GM23248 (cell line): Measurements from ENCODE around the gene IL1RAPL1. TPM values are rescaled to one million over a fixed set of nuclear protein-coding genes. Genes with fewer than 3 reads are reported as not detected.

Experiments used
- DNase-seq: peaks from one replicate; pipeline ENCODE4 v3.0.0-alpha.2; 2015
- H2AFZ ChIP-seq: fragments of 200-600 bp; sonication (generic); 2 replicates; pipeline ENCODE4 v1.6.1; 2016; ENCODE audit warnings: antibody characterized with exemption
- H3F3A ChIP-seq: fragments of 200-600 bp; sonication (generic); 2 replicates; pipeline ENCODE4 v1.6.1; 2016; ENCODE audit warnings: mild to moderate bottlenecking, antibody characterized with exemption, mixed run types; ENCODE audit not compliant: insufficient read depth
- H3K27ac ChIP-seq: fragments of 200-600 bp; sonication (generic); 2 replicates; pipeline ENCODE4 v1.5.1; 2016; ENCODE audit warnings: mild to moderate bottlenecking
- H3K27me3 ChIP-seq: fragments of 200-600 bp; sonication (generic); replicated peaks from 2 replicates; pipeline ENCODE4 v1.6.1; 2016; ENCODE audit warnings: mild to moderate bottlenecking; ENCODE audit not compliant: insufficient read depth
- H3K36me3 ChIP-seq: fragments of 200-600 bp; sonication (generic); 2 replicates; pipeline ENCODE4 v1.6.1; 2016; ENCODE audit warnings: low read depth, mild to moderate bottlenecking
- H3K4me1 ChIP-seq: fragments of 200-600 bp; sonication (generic); 2 replicates; pipeline ENCODE4 v1.6.1; 2016; ENCODE audit warnings: mild to moderate bottlenecking; ENCODE audit not compliant: insufficient read depth
- H3K4me2 ChIP-seq: fragments of 200-600 bp; sonication (generic); one replicate; pipeline ENCODE4 v1.6.1; 2016; ENCODE audit warnings: mild to moderate bottlenecking; ENCODE audit not compliant: unreplicated experiment
- H3K4me3 ChIP-seq: fragments of 200-600 bp; sonication (generic); 2 replicates; pipeline ENCODE4 v1.5.1; 2016; ENCODE audit warnings: mild to moderate bottlenecking
- H3K79me2 ChIP-seq: fragments of 200-600 bp; sonication (generic); 2 replicates; pipeline ENCODE4 v1.6.1; 2016; ENCODE audit warnings: mild to moderate bottlenecking; ENCODE audit not compliant: insufficient read depth
- H3K9ac ChIP-seq: fragments of 200-600 bp; sonication (generic); 2 replicates; pipeline ENCODE4 v1.6.1; 2016; ENCODE audit warnings: mild to moderate bottlenecking
- H3K9me2 ChIP-seq: fragments of 200-600 bp; sonication (generic); 2 replicates; pipeline ENCODE4 v1.6.1; 2016; ENCODE audit warnings: mixed run types, mild to moderate bottlenecking, moderate library complexity; ENCODE audit not compliant: insufficient read depth
- H3K9me3 ChIP-seq: fragments of 200-600 bp; sonication (generic); one replicate; pipeline ENCODE4 v1.6.1; 2017; ENCODE audit warnings: low read depth
- H4K20me1 ChIP-seq: fragments of 200-600 bp; sonication (generic); 2 replicates; pipeline ENCODE4 v1.6.0; 2016; ENCODE audit not compliant: insufficient read depth
- EZH2 ChIP-seq: fragments of 200-600 bp; sonication (generic); IDR thresholded peaks from 2 replicates; pipeline ENCODE4 v1.6.1; 2018; ENCODE audit warnings: antibody characterized with exemption, mild to moderate bottlenecking; ENCODE audit not compliant: insufficient read depth, poor library complexity, severe bottlenecking
- EZH2phosphoT487 ChIP-seq: fragments of 200-600 bp; sonication (generic); IDR thresholded peaks from 2 replicates; pipeline ENCODE4 v1.6.1; 2018; ENCODE audit warnings: antibody characterized with exemption, moderate library complexity, mild to moderate bottlenecking, low read depth; ENCODE audit not compliant: insufficient read depth
- WGBS, 2 experiments: methylation state at CpG; one replicate each; pipeline ENCODE4 v1.1.6; 2015 to 2017; ENCODE audit warnings: low lambda C conversion rate in 2 of 2, low coverage in 1 of 2; ENCODE audit errors: missing lambda C conversion rate in 2 of 2; 5-methylcytosine and 5-hydroxymethylcytosine counted together
- in situ Hi-C: fragments of 300-500 bp; cut with MboI; formaldehyde crosslinking; loops from 2 replicates; pipeline ENCODE4 v1.15.0; 2020
- polyA plus RNA-seq: library from polyadenylated mRNA; unstranded; fragments of >200 nt; fragmentation: Nextera tagmentation; extraction: Ambion mirVana; gene quantifications from 2 replicates; pipeline ENCODE4 v1.2.1, GENCODE V29; 2016
- total RNA-seq: library from RNA; depleted of rRNA; stranded (reverse); fragments of >200 nt; shearing (Covaris generic); gene quantifications from 2 replicates; pipeline ENCODE4 v1.2.3, GENCODE V29; 2014

The IL1RAPL1 gene
- total and polyA plus RNA-seq, 2 experiments from 2014 or later = not detected

GRCh38 chrX:29237972-29238371 lies 650.7 kb downstream of the IL1RAPL1 start:
- Histone ChIP-seq H3K79me2 (no peaks in the 10 kb centered on the region), H2AFZ (no peak overlapping the region), H3K27ac (no peak overlapping the region), H3K4me1 (no peaks in the 10 kb centered on the region), H3K27me3 (no peaks in the 10 kb centered on the region), H3K9me2 (no peaks in the 10 kb centered on the region), H3K9ac (no peak overlapping the region), H3K9me3 (no peaks in the 10 kb centered on the region), H3F3A (no peaks in the 10 kb centered on the region), H4K20me1 (no peaks in the 10 kb centered on the region), H3K4me3 (no peak overlapping the region), H3K4me2 (no peak overlapping the region), H3K36me3 (no peaks in the 10 kb centered on the region)
- in situ Hi-C loops = no loop called here
- TF ChIP-seq EZH2 (no peak), EZH2phosphoT487 (no peak)
- DNase-seq = no peak
- 42 to 61% methylated on average over 6 of the region's 6 CpGs for WGBS, 2 experiments

GRCh38 chrX:29241809-29242208 lies 654.6 kb downstream of the IL1RAPL1 start:
- Histone ChIP-seq H3K36me3 (no peaks in the 10 kb centered on the region), H3K27me3 (no peaks in the 10 kb centered on the region), H3K9me3 (no peaks in the 10 kb centered on the region), H2AFZ (no peak overlapping the region), H3K27ac (no peak overlapping the region), H3F3A (no peaks in the 10 kb centered on the region), H4K20me1 (no peaks in the 10 kb centered on the region), H3K4me3 (no peak overlapping the region), H3K9me2 (no peaks in the 10 kb centered on the region), H3K4me2 (no peak overlapping the region), H3K4me1 (no peaks in the 10 kb centered on the region), H3K9ac (no peak overlapping the region), H3K79me2 (no peaks in the 10 kb centered on the region)
- 3 to 19% methylated on average over 2 of the region's 2 CpGs for WGBS, 2 experiments
- no peak for TF ChIP-seq EZH2
- no peak for TF ChIP-seq EZH2phosphoT487
- no peak for DNase-seq
- in situ Hi-C loops = no loop called here

GRCh38 chrX:29242856-29243255 lies 655.6 kb downstream of the IL1RAPL1 start:
- in situ Hi-C loops = no loop called here
- Histone ChIP-seq H4K20me1 (no peaks in the 10 kb centered on the region), H3K9me3 (no peaks in the 10 kb centered on the region), H3K27me3 (no peaks in the 10 kb centered on the region), H3K36me3 (no peaks in the 10 kb centered on the region), H3F3A (no peaks in the 10 kb centered on the region), H3K79me2 (no peaks in the 10 kb centered on the region), H3K27ac (no peak overlapping the region), H3K4me3 (no peak overlapping the region), H3K4me2 (no peak overlapping the region), H3K9me2 (no peaks in the 10 kb centered on the region), H3K4me1 (no peaks in the 10 kb centered on the region), H2AFZ (no peak overlapping the region), H3K9ac (no peak overlapping the region)
- TF ChIP-seq EZH2phosphoT487 (no peak), EZH2 (no peak)
- no peak for DNase-seq
- 40 to 43% methylated on average over 3 to 4 of the region's 4 CpGs for WGBS, 2 experiments

- Histone ChIP-seq H3K36me3 (no peaks in the 10 kb centered on the region), H3K9ac (no peak overlapping the region), H3K9me3 (no peaks in the 10 kb centered on the region), H3K9me2 (no peaks in the 10 kb centered on the region), H4K20me1 (no peaks in the 10 kb centered on the region), H3K27ac (no peak overlapping the region), H3F3A (no peaks in the 10 kb centered on the region), H2AFZ (no peak overlapping the region), H3K4me1 (no peaks in the 10 kb centered on the region), H3K27me3 (no peaks in the 10 kb centered on the region), H3K4me2 (no peak overlapping the region), H3K4me3 (no peak overlapping the region), H3K79me2 (no peaks in the 10 kb centered on the region)
- in situ Hi-C loops = no loop called here
- DNase-seq = no peak
- TF ChIP-seq EZH2phosphoT487 = no peak
- WGBS, 2 experiments = 55 to 90% methylated on average over 2 of the region's 2 CpGs
These were observed 656.7 kb downstream of the IL1RAPL1 start for GRCh38 chrX:29243942-29244341.

GRCh38 chrX:29254515-29254914 lies 667.3 kb downstream of the IL1RAPL1 start:
- Histone ChIP-seq H3F3A (no peaks in the 10 kb centered on the region), H3K79me2 (no peaks in the 10 kb centered on the region), H3K9me3 (no peaks in the 10 kb centered on the region), H3K27me3 (no peaks in the 10 kb centered on the region), H3K4me3 (no peak overlapping the region), H4K20me1 (no peaks in the 10 kb centered on the region), H3K4me2 (no peak overlapping the region), H2AFZ (no peak overlapping the region), H3K36me3 (no peaks in the 10 kb centered on the region), H3K9me2 (no peaks in the 10 kb centered on the region), H3K4me1 (no peaks in the 10 kb centered on the region), H3K9ac (no peak overlapping the region), H3K27ac (no peak overlapping the region)
- TF ChIP-seq EZH2phosphoT487 (no peak), EZH2 (no peak)
- no peak for DNase-seq
- in situ Hi-C loops = no loop called here
- WGBS, 2 experiments = 8 to 35% methylated on average over 1 of the region's 1 CpG
